ENCODE data around the gene HSD11B1. TPM values are rescaled to one million over a fixed set of nuclear protein-coding genes. Genes with fewer than 3 reads are reported as not detected.

The HSD11B1 gene
- total RNA-seq, 2 experiments from 2014 or later: not detected

GRCh38 chr1:209729436-209729835 is 24.8 kb downstream of the HSD11B1 start:
- no peaks in the 10 kb centered on the region for H3K27me3 Mint-ChIP-seq (ENCODE audit: low read depth)
- no peak overlapping the region for H3K27ac Mint-ChIP-seq
- no peaks in the 10 kb centered on the region for H3K36me3 Mint-ChIP-seq (ENCODE audit: low read depth)
- H3K9me3 Mint-ChIP-seq (ENCODE audit: insufficient read depth): no peaks in the 10 kb centered on the region
- no peak for ATAC-seq
- DNase-seq: no peak
- no peak overlapping the region for H3K4me3 Mint-ChIP-seq
- peaks cover 7% of the 10 kb centered on the region for H3K4me1 Mint-ChIP-seq (ENCODE audit: low read depth)
- POLR2A ChIA-PET: interaction anchor here (0.6 kb wide), 2 partner anchors 15 to 22 kb away, joined by 3 read pairs; no protein-coding TSS in a partner anchor
- CTCF ChIA-PET: interaction anchor here (0.8 to 3.9 kb wide), 6 partner anchors 17 to 94 kb away, joined by 3 to 25 read pairs (median 5); no protein-coding TSS in a partner anchor

DNA sequence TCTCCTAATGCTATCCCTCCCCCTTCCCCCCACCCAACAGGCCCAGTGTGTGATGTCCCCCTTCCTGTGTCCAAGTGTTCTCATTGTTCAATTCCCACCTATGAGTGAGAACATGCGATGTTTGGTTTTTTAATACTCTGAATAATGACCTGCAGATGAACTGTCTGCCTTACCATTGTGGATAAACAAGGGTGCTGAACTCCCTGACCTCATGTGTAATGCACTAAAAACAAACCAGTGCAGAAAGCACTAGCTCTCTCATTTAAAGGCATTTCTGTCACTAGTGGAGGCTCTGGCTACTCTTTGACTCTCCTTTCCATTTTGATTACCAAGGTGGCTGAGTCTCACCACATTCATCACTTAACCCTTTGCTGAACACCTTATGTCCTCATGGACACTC is 28.1 kb downstream of the HSD11B1 start:
- Mint-ChIP-seq H3K36me3 (ENCODE audit: low read depth) (no peaks in the 10 kb centered on the region), H3K9me3 (ENCODE audit: insufficient read depth) (no peaks in the 10 kb centered on the region), H3K4me1 (ENCODE audit: low read depth) (no peaks in the 10 kb centered on the region), H3K4me3 (no peak overlapping the region), H3K27ac (no peak overlapping the region), H3K27me3 (ENCODE audit: low read depth) (no peaks in the 10 kb centered on the region)
- DNase-seq: no peak
- CTCF ChIA-PET: interaction anchor here (1.2 to 1.5 kb wide), 2 partner anchors 14 to 16 kb away, joined by 3 to 6 read pairs; no protein-coding TSS in a partner anchor
- POLR2A ChIA-PET: no interaction called here
- ATAC-seq: no peak

DNA sequence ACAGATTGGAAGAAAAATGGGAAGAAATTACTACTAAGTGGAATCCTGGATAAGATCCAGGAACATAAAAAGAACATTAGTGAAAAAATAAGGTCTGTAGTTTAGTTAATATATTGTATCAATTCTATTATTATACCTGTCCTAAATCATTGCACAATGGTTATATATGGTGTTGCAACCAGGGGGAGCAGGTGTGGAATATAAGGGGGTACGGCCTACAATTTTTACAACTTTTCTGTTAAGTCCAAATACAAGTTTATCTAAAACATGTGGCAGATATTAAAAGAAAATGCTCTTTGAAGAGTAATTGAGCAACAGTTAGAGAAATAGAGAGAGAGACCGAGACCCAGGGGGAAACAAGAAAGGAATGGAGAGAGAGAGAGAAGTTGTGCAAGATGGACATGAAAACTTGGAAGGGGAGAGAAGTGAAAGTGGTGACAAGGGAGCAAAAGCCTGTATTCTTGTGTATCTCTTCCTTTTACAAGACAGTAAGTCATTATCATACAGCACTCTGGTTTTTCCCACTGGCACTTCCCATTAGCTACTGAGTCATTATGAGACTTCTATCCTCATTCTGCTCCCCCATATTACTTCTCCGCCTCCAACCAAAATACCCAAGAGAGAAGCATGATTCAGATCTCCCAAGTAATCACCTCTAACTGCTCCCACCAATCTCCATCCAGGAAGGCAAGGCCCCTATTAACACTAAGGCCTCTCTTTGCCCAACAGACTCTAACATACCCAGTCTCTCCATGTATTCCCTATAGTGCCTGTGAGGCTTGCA is 29.0 kb downstream of the HSD11B1 start:
- no peaks in the 10 kb centered on the region for H3K9me3 Mint-ChIP-seq (ENCODE audit: insufficient read depth)
- ChIA-PET POLR2A (no interaction called here), CTCF (interaction anchor here (1.2 kb wide), 1 partner anchor 14 kb away, joined by 3 read pairs; no protein-coding TSS in a partner anchor)
- H3K4me1 Mint-ChIP-seq (ENCODE audit: low read depth): no peaks in the 10 kb centered on the region
- ATAC-seq (no peak), DNase-seq (no peak)
- no peak overlapping the region for H3K27ac Mint-ChIP-seq
- no peaks in the 10 kb centered on the region for H3K27me3 Mint-ChIP-seq (ENCODE audit: low read depth)
- H3K36me3 Mint-ChIP-seq (ENCODE audit: low read depth): no peaks in the 10 kb centered on the region
- H3K4me3 Mint-ChIP-seq: no peak overlapping the region

DNA sequence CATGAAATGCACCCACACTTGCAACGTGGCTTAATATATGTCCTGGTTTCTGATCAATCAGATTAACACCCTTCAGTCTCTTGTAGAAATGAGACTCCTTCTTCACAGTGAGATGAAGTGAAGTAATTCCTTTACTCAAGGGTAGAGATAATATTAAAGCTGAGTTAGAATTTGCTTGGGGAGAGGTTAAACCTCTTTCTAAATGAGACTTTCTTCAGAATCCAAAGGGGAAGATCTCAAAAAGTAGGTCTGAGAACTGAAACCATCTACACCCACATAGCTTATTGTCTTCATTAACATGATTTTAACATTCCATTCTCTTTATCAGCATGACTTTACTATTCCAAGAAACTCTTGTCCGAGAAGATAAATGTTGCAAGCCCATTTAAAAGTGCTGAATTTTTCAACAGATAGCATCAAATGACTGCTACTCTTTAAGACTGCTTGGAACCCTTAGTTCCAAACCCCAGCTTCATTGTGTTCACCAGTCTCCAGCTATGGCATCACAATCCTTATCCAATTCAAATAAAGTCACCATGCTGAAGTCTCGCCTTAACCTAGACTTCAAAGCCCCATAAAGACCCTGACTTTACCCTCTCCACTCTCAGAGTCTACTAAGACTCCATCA is 32.0 kb downstream of the HSD11B1 start:
- ChIA-PET POLR2A (no interaction called here), CTCF (interaction anchor here (1.2 to 3.2 kb wide), 7 partner anchors 8 to 170 kb away, joined by 3 to 16 read pairs (median 6); no protein-coding TSS in a partner anchor)

GRCh38 chr1:209737118-209737505 is 32.5 kb downstream of the HSD11B1 start:
- H3K27ac Mint-ChIP-seq: no peak overlapping the region
- POLR2A ChIA-PET: no interaction called here
- H3K36me3 Mint-ChIP-seq (ENCODE audit: low read depth): no peaks in the 10 kb centered on the region

More for the DNA sequence above, 32.0 kb downstream of the HSD11B1 start:
- Mint-ChIP-seq H3K36me3 (ENCODE audit: low read depth) (no peaks in the 10 kb centered on the region), H3K27ac (no peak overlapping the region), H3K4me1 (ENCODE audit: low read depth) (peaks cover 3% of the 10 kb centered on the region), H3K4me3 (no peak overlapping the region), H3K27me3 (ENCODE audit: low read depth) (no peaks in the 10 kb centered on the region), H3K9me3 (ENCODE audit: insufficient read depth) (no peaks in the 10 kb centered on the region)
- no peak for ATAC-seq
- DNase-seq: no peak

GRCh38 chr1:209738270-209738669 is 33.6 kb downstream of the HSD11B1 start:
- CTCF ChIA-PET: interaction anchor here (2.7 to 3.2 kb wide), 2 partner anchors 10 to 172 kb away, joined by 7 to 16 read pairs; no protein-coding TSS in a partner anchor
- Mint-ChIP-seq H3K36me3 (ENCODE audit: low read depth) (no peaks in the 10 kb centered on the region), H3K27me3 (ENCODE audit: low read depth) (no peaks in the 10 kb centered on the region), H3K9me3 (ENCODE audit: insufficient read depth) (no peaks in the 10 kb centered on the region), H3K27ac (no peak overlapping the region), H3K4me3 (no peak overlapping the region), H3K4me1 (ENCODE audit: low read depth) (peaks cover 14% of the 10 kb centered on the region)
- no peak for ATAC-seq
- POLR2A ChIA-PET: no interaction called here
- no peak for DNase-seq

More at GRCh38 chr1:209737118-209737505, 32.5 kb downstream of the HSD11B1 start:
- Mint-ChIP-seq H3K4me1 (ENCODE audit: low read depth) (peaks cover 7% of the 10 kb centered on the region), H3K9me3 (ENCODE audit: insufficient read depth) (no peaks in the 10 kb centered on the region), H3K4me3 (no peak overlapping the region), H3K27me3 (ENCODE audit: low read depth) (no peaks in the 10 kb centered on the region)
- DNase-seq (no peak), ATAC-seq (no peak)
- CTCF ChIA-PET: interaction anchor here (1.2 to 3.2 kb wide), 6 partner anchors 9 to 170 kb away, joined by 3 to 16 read pairs (median 6); no protein-coding TSS in a partner anchor

DNA sequence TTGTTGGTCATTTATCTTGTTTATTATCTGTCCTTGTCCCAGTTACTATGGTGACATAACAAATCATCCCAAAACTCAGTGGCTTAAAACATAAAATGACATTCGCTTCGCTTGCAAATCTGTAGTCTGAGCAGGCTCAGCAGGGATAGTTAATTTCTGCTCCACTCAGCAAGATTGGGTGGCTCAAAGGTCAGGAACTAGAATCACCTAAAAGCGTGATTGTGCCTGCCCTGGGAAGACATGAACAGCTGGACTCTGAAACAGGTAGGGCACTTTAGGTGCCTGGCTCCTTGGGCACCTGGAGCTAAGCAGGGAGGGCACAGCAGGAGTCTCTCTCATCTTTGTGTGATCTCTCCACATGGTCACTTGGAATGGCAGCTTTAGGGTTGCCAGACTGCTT is 36.5 kb downstream of the HSD11B1 start:
- DNase-seq (no peak), ATAC-seq (no peak)
- Mint-ChIP-seq H3K27ac (no peak overlapping the region), H3K9me3 (ENCODE audit: insufficient read depth) (no peaks in the 10 kb centered on the region), H3K27me3 (ENCODE audit: low read depth) (no peaks in the 10 kb centered on the region), H3K36me3 (ENCODE audit: low read depth) (no peaks in the 10 kb centered on the region), H3K4me3 (no peak overlapping the region), H3K4me1 (ENCODE audit: low read depth) (peaks cover 14% of the 10 kb centered on the region)
- POLR2A ChIA-PET: no interaction called here
- CTCF ChIA-PET: interaction anchor here (0.8 kb wide), 1 partner anchor 13 kb away, joined by 4 read pairs; no protein-coding TSS in a partner anchor

GRCh38 chr1:209741889-209742288 is 37.2 kb downstream of the HSD11B1 start:
- Mint-ChIP-seq H3K27me3 (ENCODE audit: low read depth) (no peaks in the 10 kb centered on the region), H3K9me3 (ENCODE audit: insufficient read depth) (no peaks in the 10 kb centered on the region), H3K36me3 (ENCODE audit: low read depth) (no peaks in the 10 kb centered on the region), H3K4me3 (no peak overlapping the region), H3K4me1 (ENCODE audit: low read depth) (peaks cover 19% of the 10 kb centered on the region), H3K27ac (no peak overlapping the region)
- POLR2A ChIA-PET: no interaction called here
- DNase-seq: no peak
- no peak for ATAC-seq
- CTCF ChIA-PET: no interaction called here

GRCh38 chr1:209742409-209743144 is 37.9 kb downstream of the HSD11B1 start:
- ATAC-seq (no peak), DNase-seq (no peak)
- Mint-ChIP-seq H3K4me1 (ENCODE audit: low read depth) (peaks cover 24% of the 10 kb centered on the region), H3K27ac (no peak overlapping the region), H3K27me3 (ENCODE audit: low read depth) (no peaks in the 10 kb centered on the region), H3K9me3 (ENCODE audit: insufficient read depth) (no peaks in the 10 kb centered on the region), H3K36me3 (ENCODE audit: low read depth) (no peaks in the 10 kb centered on the region), H3K4me3 (no peak overlapping the region)
- POLR2A ChIA-PET: no interaction called here
- CTCF ChIA-PET: interaction anchor here (0.8 to 1.9 kb wide), 5 partner anchors 45 to 177 kb away, joined by 3 to 7 read pairs (median 3); no protein-coding TSS in a partner anchor

DNA sequence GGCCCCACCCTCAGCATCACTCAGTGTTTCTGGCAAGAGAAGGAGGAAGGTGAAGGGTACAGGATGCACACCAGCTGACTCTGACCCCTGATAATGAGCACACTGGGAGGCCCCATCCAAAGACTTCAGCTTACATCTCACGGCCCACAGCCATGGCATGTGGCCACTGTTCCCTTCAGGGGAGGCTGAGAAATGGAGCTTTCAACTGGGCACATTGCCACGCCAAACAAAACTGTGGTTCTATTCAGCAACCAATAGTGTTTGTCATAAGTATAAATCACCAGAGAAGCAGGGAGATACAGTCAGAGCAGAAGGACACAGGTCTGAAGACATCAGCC is 38.5 kb downstream of the HSD11B1 start:
- H3K36me3 Mint-ChIP-seq (ENCODE audit: low read depth): no peaks in the 10 kb centered on the region
- H3K27me3 Mint-ChIP-seq (ENCODE audit: low read depth): no peaks in the 10 kb centered on the region
- peak overlapping the region; percentile 11 for H3K27ac Mint-ChIP-seq
- H3K9me3 Mint-ChIP-seq (ENCODE audit: insufficient read depth): no peaks in the 10 kb centered on the region
- H3K4me3 Mint-ChIP-seq: no peak overlapping the region
- DNase-seq (no peak), ATAC-seq (no peak)
- peaks cover 30% of the 10 kb centered on the region for H3K4me1 Mint-ChIP-seq (ENCODE audit: low read depth)
- ChIA-PET CTCF (interaction anchor here (0.8 to 1.9 kb wide), 6 partner anchors 26 to 177 kb away, joined by 3 to 7 read pairs (median 4); no protein-coding TSS in a partner anchor), POLR2A (no interaction called here)

DNA sequence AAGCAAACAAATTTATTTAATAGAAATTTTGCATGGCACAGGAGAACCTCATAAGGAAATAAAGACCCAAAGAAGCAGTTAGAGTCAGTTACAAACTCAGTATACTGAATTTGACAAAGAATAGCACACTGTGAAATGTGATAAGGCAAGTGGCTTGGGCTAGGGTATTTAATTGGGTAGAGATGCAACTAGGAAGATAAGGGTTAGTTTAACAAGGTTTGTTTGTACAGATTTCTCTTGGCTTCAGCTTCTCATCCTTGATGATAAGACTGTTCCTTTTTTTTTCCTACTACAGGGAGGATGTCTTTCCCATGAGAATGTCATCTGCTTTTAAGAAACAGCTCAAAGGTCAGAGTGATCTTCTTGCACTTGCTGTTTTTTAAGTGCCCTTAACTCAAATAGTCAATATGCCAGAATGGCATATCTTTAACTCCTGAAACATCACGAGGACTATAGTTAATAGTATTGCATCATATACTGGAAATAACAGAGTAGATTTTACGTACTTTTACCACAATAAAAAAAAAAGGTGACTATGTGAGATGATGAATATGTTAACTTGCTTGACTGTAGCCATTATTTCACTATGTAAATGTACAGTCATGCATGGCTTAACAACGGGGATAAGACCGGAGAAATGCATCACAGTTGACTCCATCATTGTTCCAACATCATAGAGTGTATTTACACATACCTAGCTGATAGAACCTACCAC is 42.0 kb downstream of the HSD11B1 start:
- no peak overlapping the region for H3K27ac Mint-ChIP-seq

More for the DNA sequence above, 42.0 kb downstream of the HSD11B1 start:
- CTCF ChIA-PET: interaction anchor here (0.6 to 3.1 kb wide), 8 partner anchors 15 to 176 kb away, joined by 3 to 19 read pairs (median 4); partner anchors contain the start of gene LAMB3
- no peaks in the 10 kb centered on the region for H3K9me3 Mint-ChIP-seq (ENCODE audit: insufficient read depth)
- no peak for DNase-seq
- H3K4me1 Mint-ChIP-seq (ENCODE audit: low read depth): peaks cover 55% of the 10 kb centered on the region
- POLR2A ChIA-PET: no interaction called here
- no peak for ATAC-seq
- no peaks in the 10 kb centered on the region for H3K36me3 Mint-ChIP-seq (ENCODE audit: low read depth)
- no peak overlapping the region for H3K4me3 Mint-ChIP-seq
- no peaks in the 10 kb centered on the region for H3K27me3 Mint-ChIP-seq (ENCODE audit: low read depth)

All from activated CD8-positive, alpha-beta T cell treated with anti-CD3 and anti-CD28 coated beads, Interleukin-2, amount 10 ng/mL, durations not matched to agents 7 days and 5 days (primary cell).